Stimulated activated CD8-positive, alpha-beta memory T cell treated with anti-CD3 and anti-CD28 coated beads, Interleukin-4, amount 100 ng/mL, for 24 hours (primary cell): ENCODE results near the gene NGDN.

Source experiments
- DNase-seq: peaks from one replicate; pipeline ENCODE4 v3.0.0-alpha.2; 2020; ENCODE audit warnings: low read depth

The NGDN gene

DNA sequence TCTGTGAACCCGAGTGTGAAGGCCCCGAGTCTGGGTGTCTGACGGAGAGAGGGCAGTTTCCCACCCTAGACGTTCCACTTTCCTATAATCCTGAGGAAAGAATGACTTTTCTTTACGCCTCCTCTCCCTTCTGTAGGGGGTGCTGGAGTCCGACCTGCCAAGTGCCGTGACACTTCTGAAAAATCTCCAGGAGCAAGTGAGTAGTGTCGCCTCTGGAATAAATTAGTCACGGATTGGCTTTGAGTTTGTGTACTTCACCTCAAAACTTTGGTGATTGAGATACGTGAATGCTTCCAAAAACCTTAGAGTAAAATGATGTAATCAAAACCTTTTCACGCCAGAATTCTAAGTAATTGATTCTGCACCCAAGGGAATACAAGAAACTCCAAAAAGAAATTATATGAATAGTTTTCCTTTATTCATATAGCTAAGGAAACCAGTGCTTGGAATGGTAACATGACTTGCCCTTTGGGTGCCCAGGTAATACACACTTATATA is 452 bp downstream of the NGDN start:
- no peak for DNase-seq

DNA sequence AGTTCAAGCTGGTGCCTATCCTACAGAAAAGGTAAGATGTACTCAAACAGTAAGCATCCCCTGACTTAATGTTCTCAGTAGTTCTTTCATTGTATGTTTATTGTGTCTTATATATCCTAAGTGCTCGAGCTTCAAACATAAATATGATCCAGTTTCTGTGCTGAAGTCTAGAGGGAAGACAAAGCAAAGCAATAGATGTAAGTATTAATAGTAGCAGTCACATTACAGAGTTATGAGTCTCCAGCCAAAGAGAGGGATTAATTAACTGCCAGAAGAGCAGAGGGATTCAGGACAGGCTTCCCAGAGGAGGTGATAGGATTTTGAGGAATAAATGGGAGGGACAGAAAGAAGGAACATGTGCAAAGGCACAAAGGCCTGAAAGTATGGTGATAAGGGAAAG is 1.4 kb downstream of the NGDN start:
- DNase-seq: no peak

DNA sequence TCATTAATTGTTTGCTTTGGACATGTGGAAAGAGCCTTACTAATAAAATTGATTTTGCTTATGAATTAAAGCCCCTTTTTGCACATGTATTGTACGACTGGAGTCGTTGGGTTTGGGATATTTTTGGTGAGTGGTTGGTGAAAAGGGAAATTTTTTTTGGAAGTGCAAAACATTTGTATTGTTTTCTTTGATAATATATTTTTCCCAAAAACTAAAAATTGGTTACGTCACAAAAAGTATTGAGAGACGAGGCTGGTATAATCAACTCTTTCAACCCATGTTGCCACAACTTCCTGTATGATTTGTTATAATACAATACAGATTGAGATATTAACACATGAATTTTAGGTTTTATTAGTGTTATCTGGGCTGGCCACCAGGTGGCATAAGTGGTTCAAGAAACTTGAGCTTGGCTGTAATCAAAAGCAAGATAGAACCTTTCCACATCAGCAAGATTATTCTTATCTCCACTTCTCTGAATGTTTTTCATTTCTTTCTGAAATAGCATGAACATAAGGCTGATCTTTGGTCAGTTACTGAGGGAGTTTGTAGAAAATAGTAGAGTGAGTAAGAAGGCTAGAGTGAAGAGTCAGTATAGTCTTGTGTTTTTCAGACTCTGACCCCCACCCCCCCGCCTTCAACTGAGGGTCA is 8.7 kb downstream of the NGDN start:
- peak; percentile 38 for DNase-seq

DNA sequence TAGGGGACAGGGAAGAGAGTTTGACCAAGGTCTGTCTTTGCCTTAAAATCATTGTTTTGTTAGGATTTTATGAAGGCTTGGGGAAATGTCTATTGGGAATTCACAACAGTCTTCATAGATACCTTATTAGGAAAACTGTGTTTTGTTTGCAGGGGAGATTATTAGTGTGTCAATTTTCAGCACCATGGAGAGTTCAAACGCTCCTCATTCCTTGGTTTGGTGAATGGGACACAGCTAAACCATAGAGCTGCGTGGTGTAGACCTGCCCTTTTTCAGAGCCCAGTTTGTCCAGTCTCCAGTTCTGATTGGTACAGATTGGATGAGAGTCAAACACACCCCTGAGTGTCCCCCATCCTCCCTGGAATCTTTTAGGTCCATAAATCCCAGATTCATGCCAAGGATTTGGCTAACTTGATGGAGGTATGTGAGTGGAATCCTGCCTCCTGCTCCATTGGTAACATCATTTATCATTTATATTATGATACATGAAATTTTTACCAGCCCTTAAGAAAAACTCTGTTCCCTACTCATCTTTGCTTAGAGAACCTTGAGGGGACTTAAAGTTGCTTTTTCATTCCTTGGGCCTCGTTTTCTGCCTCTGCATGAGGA is 12.0 kb downstream of the NGDN start:
- no peak for DNase-seq

DNA sequence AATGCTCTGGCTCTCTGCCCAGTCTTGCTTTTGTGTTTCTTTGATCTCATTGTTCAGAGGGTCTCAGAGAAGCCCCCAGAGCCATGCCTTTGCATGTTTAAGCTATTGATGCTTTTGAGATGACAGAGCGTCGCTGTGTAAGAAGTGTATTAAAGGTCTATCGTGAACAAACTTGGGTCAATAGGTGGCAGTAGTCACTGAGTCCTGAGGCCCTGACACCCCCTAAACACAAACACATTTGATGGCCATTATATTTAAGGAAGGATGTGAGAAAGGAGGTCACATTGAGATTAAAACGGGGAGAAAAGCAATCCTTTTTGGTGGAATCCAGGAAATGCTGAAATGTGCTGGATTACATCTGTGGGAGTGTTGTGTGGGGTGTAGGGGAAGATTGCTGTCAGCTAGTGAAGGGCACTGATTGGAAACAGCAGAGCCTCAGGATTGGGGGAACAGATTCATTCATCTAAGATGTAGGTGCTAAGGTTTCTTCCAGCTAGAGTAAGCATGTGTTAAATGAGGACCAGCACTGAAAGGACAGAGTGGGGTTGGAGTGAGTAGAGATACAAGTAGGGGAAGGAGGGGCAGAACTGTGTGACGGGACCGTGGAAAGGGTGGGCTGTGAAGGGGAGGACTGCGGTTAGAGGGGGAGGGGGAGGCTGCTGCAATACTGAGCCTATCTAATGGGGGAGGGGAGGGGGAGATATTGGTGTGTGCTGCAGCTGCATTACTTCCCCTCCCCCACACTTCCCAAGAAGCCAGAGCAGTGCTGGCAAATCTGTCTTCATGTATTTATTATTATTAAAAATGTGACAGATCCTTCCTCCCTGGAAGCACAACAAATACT is 12.7 kb downstream of the NGDN start:
- no peak for DNase-seq

DNA sequence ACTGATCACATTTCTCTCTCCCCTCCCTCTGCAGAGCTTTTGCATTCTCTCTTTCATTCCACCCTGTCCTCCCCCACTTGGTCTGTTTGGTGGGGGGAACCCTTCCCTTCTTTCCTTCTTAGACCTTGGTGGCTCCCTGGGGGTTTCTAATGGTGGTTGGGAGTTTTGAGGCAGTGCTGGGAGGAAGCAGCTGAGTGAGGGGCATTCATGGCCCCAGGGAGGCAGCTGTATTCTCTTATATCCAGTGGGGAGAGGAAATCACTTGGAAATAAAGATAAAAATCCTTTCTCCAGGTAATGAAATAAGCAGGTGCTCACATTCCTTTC is 13.3 kb downstream of the NGDN start:
- no peak for DNase-seq

DNA sequence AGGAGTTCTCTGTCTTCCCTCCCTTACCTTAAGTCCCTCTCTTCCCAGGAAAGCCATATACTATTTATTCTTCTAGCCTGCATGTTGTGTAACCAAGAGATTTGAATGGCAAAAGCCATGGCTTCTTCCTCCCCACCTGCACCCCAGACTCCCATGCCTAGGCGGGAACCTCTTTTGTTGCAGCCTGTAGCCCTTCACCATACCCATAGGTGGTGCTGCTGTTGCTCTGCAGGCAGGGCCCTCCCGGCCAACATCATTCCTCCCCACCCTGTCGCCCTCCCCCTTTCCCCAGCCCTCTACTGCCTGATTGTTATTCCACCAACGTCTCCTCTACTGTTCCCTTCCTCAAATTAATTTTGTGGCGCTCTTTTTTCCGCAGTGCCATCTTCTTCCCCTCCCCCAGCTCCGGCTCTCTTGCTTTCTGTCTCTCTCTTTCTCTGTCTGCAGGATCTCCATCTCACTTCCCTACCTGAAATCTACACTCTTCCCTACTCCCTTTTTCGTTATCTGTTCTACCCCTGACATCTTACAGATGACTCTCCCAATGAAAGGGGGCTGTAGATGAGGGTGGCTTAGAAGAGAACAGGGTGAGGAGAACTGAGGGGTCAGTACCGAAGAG is 13.8 kb downstream of the NGDN start:
- no peak for DNase-seq

DNA sequence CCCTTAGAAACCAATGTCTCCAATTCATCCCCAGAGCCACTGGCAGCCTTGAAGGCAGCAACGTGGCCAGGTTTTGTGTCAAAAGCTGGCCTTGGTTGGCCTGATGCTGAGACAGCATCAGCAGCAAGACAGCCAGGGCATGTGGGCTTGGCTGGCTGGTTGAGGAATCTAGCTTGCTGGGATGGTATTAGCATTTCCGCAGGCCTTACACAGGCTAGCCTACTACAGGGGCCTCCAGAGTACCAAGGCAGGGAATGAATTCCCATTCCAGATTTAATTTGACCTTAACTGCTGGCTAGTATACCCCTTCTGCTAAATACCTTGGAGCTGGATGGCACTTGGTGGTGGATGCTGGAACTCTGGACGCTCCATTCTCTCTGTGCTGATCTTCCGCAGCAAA is 15.8 kb downstream of the NGDN start:
- DNase-seq: no peak

DNA sequence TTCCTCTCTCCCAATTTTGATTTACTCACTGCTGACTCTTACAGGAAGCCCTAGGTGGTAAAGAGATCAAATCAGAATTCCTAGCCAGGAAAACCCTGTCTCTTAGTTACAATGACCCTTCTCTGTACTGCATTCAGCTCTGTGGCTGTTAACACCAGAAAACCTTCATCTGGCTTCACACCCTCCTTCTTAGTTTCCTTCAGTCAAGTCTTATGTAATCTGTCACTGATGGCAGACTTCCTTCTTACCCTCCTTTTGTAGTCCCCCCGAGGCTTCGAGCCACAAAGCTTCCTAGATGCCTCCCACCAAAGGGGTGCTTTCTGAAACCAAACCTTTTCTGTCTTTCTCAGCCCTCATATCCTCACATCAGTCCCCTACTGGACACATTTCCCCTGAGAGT is 16.5 kb downstream of the NGDN start:
- DNase-seq: no peak

DNA sequence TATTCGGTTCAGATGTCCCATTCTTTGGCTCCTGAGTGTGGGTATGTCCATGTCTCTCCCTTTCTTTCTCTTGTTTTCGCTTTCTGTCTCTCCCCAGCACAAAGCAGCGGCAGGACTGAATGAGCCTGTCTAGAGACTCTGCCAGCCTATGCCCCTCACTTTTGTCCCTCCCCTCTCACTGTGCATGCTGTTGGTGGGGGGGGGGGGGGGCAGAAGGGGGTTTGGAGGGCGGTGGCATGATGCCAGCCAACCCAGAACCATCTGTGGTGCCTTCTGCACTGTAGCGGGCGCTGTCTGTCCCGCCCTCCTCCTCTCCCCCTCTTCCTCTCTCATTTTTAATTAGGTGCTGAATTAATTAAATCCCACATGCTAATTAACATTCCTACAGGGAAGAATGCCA is 17.7 kb downstream of the NGDN start:
- DNase-seq: no peak

DNA sequence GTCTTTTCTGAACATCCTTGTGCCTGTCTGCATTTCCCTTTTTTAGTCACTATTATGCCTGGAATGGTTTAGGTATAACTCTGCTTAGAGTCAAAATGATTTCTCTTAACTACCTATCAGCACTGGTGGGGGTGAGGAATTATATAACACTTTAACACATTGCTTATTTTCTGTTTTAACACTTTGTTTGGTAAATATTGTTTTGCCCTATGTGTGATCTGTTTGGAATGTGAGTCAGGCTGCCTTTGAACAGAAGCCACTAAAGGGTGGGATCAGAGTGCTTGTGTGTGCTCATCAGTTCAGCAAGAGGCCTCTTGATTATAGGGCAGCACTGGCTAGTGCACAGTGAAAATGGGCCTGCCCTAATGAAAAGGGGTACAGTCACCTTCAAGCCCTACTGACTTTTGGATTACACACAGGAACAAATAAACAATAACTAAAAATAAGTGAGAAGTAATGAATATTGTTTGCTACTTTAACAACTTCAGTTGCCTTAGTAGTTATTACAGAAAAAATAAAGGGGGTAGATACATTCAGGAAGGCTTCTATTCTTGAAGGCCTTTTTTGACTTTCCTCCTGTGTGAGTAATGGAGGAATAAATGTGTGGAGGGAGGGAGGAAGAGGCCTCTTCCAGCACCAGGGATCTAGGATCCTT is 23.2 kb downstream of the NGDN start:
- no peak for DNase-seq

DNA sequence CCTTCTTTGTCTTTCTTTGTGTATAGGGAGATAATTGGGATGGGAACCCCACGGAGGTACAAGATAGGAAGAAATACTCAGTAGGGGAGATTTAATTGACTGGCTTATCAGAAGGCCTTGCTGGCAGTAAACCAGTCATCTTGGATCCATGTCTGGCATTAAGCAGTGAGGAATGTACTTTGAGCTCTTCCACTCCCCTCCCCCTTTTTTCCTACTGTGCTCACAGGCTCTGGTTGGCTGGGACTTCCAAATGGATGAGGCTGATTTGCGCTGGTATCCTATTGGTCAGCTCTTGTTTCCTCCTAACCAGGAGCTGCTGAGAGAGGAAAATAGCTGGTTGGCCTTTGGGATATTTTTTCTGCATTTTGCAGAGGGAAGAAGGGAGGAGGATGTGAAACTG is 24.7 kb downstream of the NGDN start:
- no peak for DNase-seq

DNA sequence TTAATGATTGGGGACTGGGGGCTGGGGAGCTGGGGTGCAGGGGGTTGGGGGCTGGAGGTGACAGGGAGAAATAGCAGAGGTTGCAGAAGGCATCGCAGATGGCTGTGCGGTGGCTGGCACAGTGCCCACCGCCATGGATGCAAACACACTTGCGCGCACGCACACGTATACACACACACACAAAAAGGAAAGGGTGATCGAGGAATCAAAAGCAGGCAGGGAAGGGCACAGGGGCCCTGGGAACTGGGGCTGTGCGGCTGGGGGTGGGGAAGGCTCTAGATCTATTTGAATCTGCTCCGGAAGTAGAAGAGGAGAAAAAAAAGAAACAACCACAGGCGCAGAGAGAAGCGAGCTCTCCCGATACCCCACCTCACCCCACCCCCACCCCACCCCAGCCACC is 42.7 kb downstream of the NGDN start:
- DNase-seq: no peak

DNA sequence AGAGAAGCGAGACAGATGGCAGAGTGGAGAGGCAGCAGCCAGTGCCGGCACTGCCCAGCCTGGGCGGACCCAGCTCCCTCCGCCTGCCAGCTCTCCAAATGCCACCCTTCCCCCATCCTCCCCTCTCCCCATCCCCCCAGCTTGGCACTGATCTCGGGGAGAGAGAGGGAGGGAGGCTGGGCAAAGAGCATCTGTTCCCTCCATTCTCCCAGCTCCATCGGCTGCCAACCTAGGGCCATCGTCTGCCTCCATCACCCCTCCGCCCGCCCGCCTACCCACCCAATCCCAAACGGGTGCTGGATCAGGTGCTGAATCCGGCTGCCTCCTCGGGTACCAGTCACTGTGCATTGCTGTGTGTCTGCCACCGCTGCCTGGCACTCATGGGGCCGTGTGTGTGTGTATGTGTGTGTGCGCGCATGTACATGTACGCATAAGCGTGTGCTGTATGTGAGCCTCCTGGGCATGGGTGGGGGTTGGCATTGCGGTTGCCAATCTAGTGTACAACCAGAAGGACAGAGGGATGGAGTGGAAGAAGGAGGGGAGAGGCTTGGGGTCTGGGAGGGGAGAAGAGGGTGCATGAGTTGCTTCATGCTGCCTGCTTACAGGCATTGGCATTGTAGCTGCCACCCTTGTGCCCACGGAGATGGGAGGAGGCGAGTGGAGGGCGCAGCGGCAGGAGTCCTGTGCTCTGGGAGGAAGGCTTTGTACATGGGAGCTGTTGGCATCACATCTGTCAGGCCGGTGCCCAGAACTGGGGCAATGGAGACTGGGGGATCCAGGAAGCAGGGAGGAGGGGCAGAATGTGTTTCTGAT is 43.7 kb downstream of the NGDN start:
- DNase-seq: no peak

DNA sequence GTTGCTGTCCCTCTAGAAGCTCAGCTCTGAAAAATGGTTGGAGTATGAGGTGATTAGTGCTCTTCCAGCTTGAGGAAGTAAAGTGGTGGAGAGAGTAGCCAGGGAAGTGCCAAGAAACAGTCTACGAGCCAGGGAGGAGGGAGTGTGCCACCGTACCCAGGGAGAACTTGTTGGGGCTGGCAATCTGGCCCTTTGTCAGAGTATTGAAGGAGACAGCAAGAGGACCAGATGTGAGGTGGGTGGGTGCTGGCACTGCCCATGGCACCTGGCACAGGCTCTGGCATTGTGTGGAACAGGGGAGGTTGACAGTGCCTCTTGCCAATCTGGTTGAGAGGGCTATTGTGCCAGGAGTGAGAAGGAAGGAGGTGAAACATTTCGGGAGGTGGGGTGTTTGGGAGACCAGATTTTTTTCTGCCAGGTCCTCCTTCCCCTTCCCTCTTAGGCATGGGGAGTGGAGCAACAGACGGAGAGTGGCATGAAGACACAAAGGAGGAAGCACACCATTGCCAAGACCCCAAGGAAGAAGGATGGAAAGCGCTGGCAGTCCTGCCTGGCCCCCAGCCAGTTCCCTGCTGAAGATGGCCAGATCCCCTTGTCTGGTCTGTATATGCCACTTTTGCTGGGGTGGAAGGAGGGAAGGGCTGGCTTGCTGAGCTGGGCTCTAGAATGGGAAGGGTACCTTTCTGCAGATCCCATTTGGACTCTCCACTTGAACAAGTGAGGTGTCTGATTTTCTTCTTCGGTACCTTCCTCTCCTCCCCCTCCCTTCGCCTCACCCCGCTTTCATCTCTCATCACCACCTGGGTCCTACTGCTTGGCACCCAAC is 44.5 kb downstream of the NGDN start:
- no peak for DNase-seq

DNA sequence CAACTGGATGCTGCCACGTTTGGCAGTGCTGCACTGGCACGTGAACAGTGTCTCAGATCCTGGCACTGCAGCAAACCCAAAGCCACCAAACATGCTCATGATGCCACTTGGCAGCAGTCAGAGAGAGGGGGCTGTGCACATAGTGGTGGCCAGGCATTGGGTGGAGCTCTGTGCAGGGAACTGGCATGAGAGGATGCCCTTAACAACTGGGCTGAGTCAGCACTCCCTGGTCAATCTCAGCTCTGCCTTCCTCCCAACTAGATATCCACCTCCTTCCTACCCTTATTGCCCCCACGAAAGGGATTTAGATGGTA is 45.1 kb downstream of the NGDN start:
- DNase-seq: no peak

DNA sequence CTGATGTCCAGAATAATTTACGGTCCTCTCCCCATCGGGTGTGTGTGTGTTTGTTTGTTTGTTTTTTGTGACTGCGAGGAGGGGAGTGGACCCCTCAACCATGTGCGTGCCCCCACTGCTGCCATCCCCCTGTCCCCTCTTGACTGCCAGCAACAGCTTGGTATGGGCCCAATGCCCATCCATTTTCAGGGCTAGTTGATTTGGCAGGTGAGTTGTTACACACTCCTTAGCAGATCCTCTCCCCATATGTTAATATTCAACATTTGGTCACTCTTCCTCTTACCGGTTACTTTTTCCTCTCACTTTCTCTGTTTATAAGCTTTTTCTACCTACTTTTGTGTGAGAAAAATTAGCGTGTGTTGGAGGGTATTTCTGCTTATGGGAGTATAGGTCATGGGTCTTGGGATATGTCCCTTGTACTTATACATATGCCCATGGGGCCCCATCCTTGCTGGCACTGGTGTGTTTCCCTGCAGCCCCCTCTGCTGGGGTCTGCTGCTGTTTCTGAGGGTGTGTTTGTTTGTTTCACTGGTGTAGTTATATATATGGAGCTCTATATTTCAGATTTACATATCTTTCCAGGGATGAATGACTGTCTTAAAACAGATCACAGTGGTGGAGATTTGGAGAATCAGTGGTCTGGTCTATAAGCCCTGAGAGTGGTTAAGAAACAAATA is 48.3 kb downstream of the NGDN start:
- DNase-seq: no peak

DNA sequence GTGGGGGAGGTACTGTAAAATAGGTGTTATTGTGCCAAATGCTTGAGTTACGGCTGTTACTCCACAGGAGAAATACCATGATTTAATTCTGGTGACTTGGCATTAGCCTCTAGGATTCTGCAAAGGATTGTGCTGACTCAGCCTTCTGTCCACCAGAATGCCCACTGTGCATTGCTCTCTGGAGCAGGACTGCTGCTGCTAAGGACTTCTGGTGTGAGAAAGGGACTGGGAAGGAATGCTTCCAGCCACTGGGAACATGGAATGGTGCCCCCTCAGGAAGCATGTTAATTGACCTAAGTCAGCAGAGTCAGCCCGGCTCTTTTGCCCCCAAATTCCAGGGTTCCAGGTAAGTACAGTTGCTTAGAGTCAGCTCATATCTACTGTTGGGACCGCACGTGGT is 49.2 kb downstream of the NGDN start:
- no peak for DNase-seq

DNA sequence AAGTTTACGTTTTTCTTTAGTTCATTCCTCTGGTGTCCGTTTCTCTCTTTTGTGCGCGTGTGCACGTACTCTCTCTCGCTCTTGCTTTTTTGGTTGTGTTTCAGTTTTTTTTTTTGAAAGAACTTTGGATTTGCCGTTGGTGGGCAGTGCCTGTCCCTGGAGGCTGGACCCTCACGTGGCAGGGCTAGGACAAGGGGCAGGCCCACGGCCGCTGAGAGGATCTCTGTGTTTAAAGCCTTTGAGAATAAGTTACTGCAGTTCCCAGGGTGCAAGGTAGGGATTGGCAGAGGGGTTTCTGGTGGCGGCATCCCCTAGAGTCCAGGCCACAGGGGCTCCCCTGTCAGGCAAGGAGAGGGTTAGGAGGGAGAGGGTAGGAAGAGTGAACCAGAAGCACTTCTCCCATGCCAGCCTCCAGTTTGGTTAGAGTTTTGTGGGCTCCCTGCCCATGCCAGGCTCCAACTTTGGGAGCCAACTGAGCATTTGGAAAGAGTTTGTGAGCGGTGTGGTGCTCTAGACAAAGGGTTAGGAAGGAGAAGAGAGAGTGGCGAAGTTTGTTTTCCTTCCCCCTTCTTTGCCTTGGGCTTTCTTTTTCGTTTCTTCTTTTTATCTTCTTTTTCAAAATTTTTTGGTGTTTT is 51.5 kb downstream of the NGDN start:
- DNase-seq: no peak
